DOHH2 (cell line): ENCODE measurements around the gene KCNMA1.

Experiments
- H3F3A ChIP-seq: fragments of 200-600 bp; sonication (generic), shearing (Covaris generic); 2 replicates; pipeline ENCODE4 v1.6.0; 2016; ENCODE audit warnings: antibody characterized with exemption, mild to moderate bottlenecking; ENCODE audit not compliant: control insufficient read depth, insufficient read depth
- H3K27ac ChIP-seq: fragments of 200-600 bp; sonication (generic); 2 replicates; pipeline ENCODE4 v1.5.1; 2014; ENCODE audit warnings: low read depth, mild to moderate bottlenecking, low read length, moderate library complexity
- H3K27me3 ChIP-seq: fragments of 200-600 bp; sonication (generic); 2 replicates; pipeline ENCODE4 v1.6.1; 2014; ENCODE audit warnings: mild to moderate bottlenecking, low read length, mixed read lengths; ENCODE audit not compliant: control insufficient read depth
- H3K36me3 ChIP-seq: fragments of 200-600 bp; sonication (generic); 2 replicates; pipeline ENCODE4 v1.6.1; 2014; ENCODE audit warnings: mild to moderate bottlenecking, low read length, moderate library complexity, mixed read lengths; ENCODE audit not compliant: control insufficient read depth
- H3K4me1 ChIP-seq: fragments of 200-600 bp; sonication (generic); 2 replicates; pipeline ENCODE4 v1.6.1; 2014; ENCODE audit warnings: mild to moderate bottlenecking, low read length, mixed read lengths; ENCODE audit not compliant: control insufficient read depth
- H3K4me2 ChIP-seq: fragments of 200-600 bp; sonication (generic); 2 replicates; pipeline ENCODE4 v1.6.0; 2014; ENCODE audit warnings: mild to moderate bottlenecking, low read length, moderate library complexity
- H3K4me3 ChIP-seq: fragments of 200-600 bp; sonication (generic); 2 replicates; pipeline ENCODE4 v1.5.1; 2014; ENCODE audit warnings: mild to moderate bottlenecking, low read length, mixed read lengths
- H3K79me2 ChIP-seq: fragments of 200-600 bp; sonication (generic); 2 replicates; pipeline ENCODE4 v1.6.1; 2014; ENCODE audit warnings: mild to moderate bottlenecking, low read length, mixed read lengths; ENCODE audit not compliant: control insufficient read depth
- H3K9me2 ChIP-seq: fragments of 200-600 bp; sonication (generic); replicated peaks from 2 replicates; pipeline ENCODE4 v1.6.1; 2014; ENCODE audit warnings: mild to moderate bottlenecking, low read length, mixed read lengths; ENCODE audit not compliant: control insufficient read depth
- H3K9me3 ChIP-seq: fragments of 200-600 bp; sonication (generic); 2 replicates; pipeline ENCODE4 v1.6.1; 2014; ENCODE audit warnings: antibody characterized with exemption, low read length, mixed read lengths; ENCODE audit not compliant: control insufficient read depth, insufficient read depth
- H4K20me1 ChIP-seq: fragments of 200-600 bp; sonication (generic); 2 replicates; pipeline ENCODE4 v1.6.0; 2014; ENCODE audit warnings: low read depth, mild to moderate bottlenecking, antibody characterized with exemption, low read length, moderate library complexity; ENCODE audit not compliant: control insufficient read depth, insufficient read depth
- CTCF ChIP-seq: fragments of 200-600 bp; sonication (generic); IDR thresholded peaks from one replicate; pipeline ENCODE4 v1.5.1; 2014; ENCODE audit warnings: antibody characterized with exemption, mild to moderate bottlenecking, low read depth, low read length; ENCODE audit not compliant: poor library complexity, severe bottlenecking
- EZH2phosphoT487 ChIP-seq: fragments of 200-600 bp; sonication (generic); IDR thresholded peaks from 2 replicates; pipeline ENCODE4 v1.6.1; 2017; ENCODE audit warnings: borderline replicate concordance, mild to moderate bottlenecking, antibody characterized with exemption, low read length, moderate library complexity, mixed read lengths

The KCNMA1 gene

DNA sequence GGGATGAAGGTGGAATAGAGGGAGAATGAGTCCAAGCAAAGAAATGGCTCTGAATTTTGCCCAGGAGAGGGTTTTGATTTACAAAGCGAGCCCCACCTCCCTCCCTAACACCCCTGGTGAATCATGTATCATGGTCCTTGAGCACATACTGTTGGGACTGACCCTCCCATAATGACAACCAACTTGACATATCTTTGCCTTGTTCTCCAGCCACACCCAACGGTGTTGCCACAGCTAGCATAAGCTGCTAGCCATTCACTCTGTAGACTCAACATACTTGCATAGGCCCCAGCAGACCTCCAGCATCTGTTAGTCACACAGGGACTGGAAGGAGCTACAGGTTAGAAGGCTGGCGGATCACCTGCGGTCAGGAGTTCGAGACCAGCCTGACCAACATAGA is 538.5 kb downstream of the KCNMA1 start:
- Histone ChIP-seq H3K9me3 (no peaks in the 10 kb centered on the region), H3K4me2 (no peak overlapping the region), H3F3A (no peaks in the 10 kb centered on the region), H3K36me3 (no peaks in the 10 kb centered on the region), H3K27me3 (no peaks in the 10 kb centered on the region), H3K4me1 (no peaks in the 10 kb centered on the region), H3K4me3 (no peak overlapping the region), H3K27ac (no peak overlapping the region), H4K20me1 (no peaks in the 10 kb centered on the region), H3K9me2 (no peaks in the 10 kb centered on the region), H3K79me2 (no peaks in the 10 kb centered on the region)
- no peak for TF ChIP-seq EZH2phosphoT487
- no peak for TF ChIP-seq CTCF

DNA sequence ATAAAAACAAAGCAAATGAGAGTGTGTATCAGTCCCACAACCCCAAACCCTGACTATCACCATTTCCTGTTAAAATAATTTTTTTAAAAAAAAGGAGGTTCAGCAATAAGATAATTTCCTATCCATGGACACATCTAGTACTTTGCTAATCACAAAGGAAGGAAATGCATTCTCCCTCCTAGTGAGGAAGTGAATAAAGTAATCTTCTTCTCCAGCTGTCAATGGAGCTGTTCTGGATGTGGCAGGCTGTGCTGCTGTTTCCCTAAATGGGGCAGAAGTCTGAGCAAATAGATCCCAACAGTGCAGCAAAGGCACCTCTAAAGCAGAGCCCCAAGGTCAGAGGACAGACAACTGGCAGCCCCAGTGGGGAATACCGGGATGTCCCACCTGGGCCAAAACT is 540.0 kb downstream of the KCNMA1 start:
- no peaks in the 10 kb centered on the region for H3K36me3 ChIP-seq
- TF ChIP-seq CTCF (no peak), EZH2phosphoT487 (no peak)
- H3K9me3 ChIP-seq = no peaks in the 10 kb centered on the region
- no peaks in the 10 kb centered on the region for H3K79me2 ChIP-seq
- H4K20me1 ChIP-seq = no peaks in the 10 kb centered on the region
- H3K4me2 ChIP-seq = no peak overlapping the region
- no peaks in the 10 kb centered on the region for H3K9me2 ChIP-seq
- H3K27ac ChIP-seq = no peak overlapping the region
- no peaks in the 10 kb centered on the region for H3K4me1 ChIP-seq
- H3F3A ChIP-seq = no peaks in the 10 kb centered on the region
- H3K4me3 ChIP-seq = no peak overlapping the region
- H3K27me3 ChIP-seq = no peaks in the 10 kb centered on the region

DNA sequence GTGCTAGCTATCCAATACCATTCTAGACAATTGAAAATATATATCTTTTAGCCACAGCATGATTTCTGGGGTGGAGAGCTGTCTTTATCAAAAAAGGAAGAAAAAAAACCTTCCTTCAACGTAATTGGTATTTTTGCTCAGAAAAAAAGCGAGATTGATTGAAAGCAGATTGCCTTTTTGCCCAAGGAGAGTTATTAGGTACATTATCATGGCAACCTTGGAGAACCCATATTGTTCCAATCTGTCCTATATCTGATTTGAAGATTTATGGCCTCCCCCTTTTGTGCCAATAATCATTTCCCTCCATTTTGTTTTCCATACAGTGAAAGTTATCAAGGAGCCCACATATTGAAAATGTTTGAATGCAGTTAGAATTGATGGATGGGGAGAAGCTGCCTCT is 544.5 kb downstream of the KCNMA1 start:
- no peak for TF ChIP-seq EZH2phosphoT487
- no peak for TF ChIP-seq CTCF
- Histone ChIP-seq H3K9me2 (no peaks in the 10 kb centered on the region), H4K20me1 (no peaks in the 10 kb centered on the region), H3K9me3 (no peaks in the 10 kb centered on the region), H3K79me2 (no peaks in the 10 kb centered on the region), H3K4me3 (no peak overlapping the region), H3K27ac (no peak overlapping the region), H3F3A (no peaks in the 10 kb centered on the region), H3K27me3 (no peaks in the 10 kb centered on the region), H3K4me2 (no peak overlapping the region), H3K36me3 (no peaks in the 10 kb centered on the region), H3K4me1 (no peaks in the 10 kb centered on the region)
